GM12864 (cell line): ENCODE measurements around the gene RIC8A.

ENCODE experiments used
- DNase-seq: peaks from one replicate; pipeline ENCODE4 v3.0.0-alpha.2; 2011; ENCODE audit warnings: low read depth
- H3K4me3 ChIP-seq: 2 replicates; pipeline ENCODE4 v1.5.1; 2011; ENCODE audit warnings: mild to moderate bottlenecking, low read depth, low read length, control low read depth
- CTCF ChIP-seq: IDR thresholded peaks from 2 replicates; pipeline ENCODE4 v1.5.1; 2011; ENCODE audit warnings: low read depth, mild to moderate bottlenecking, moderate library complexity, low read length, control low read depth, inconsistent platforms; ENCODE audit errors: missing control alignments

RIC8A gene

GRCh38 chr11:196786-197731, 10.4 kb upstream of the RIC8A start:
- H3K4me3 ChIP-seq, result no peak overlapping the region
- no peak for TF ChIP-seq CTCF

GRCh38 chr11:197741-198235, 9.7 kb upstream of the RIC8A start:
- no peak overlapping the region for H3K4me3 ChIP-seq
- DNase-seq, result no peak
- TF ChIP-seq CTCF, result no peak

More at GRCh38 chr11:196786-197731, 10.4 kb upstream of the RIC8A start:
- no peak for DNase-seq

GRCh38 chr11:198236-198806, 9.2 kb upstream of the RIC8A start:
- TF ChIP-seq CTCF, result no peak

GRCh38 chr11:199004-199581, 8.4 kb upstream of the RIC8A start:
- H3K4me3 ChIP-seq, result no peak overlapping the region
- no peak for TF ChIP-seq CTCF
- DNase-seq, result no peak

More at GRCh38 chr11:198236-198806, 9.2 kb upstream of the RIC8A start:
- DNase-seq, result no peak
- no peak overlapping the region for H3K4me3 ChIP-seq

GRCh38 chr11:199782-200181, 7.7 kb upstream of the RIC8A start:
- DNase-seq, result no peak
- TF ChIP-seq CTCF, result no peak
- H3K4me3 ChIP-seq, result no peak overlapping the region

- no peak overlapping the region for H3K4me3 ChIP-seq
- TF ChIP-seq CTCF, result no peak
- DNase-seq, result no peak
Measured at GRCh38 chr11:200224-201003, 7.1 kb upstream of the RIC8A start.
